ENCODE measurements around the gene PHPT1.

GRCh38 chr9:136802321-136802720 lies 46.9 kb upstream of the PHPT1 start:
- TF ChIP-seq CTCF (IDR thresholded peaks at IDR 0.05) (no peak), POLR2A (IDR thresholded peaks at IDR 0.05) (no peak)
